ENCODE results near the gene SEC22B. TPM values are rescaled to one million over a fixed set of nuclear protein-coding genes. Genes with fewer than 3 reads are reported as not detected.

The SEC22B gene
- 13.0 and 19.3 TPM in 2 replicates for total RNA-seq

GRCh38 chr1:120176092-120176855 lies at the start of gene SEC22B:
Gene SEC22B (minus strand): TSS chr1:120176520. CDS start chr1:120176381, 139 bp downstream.

Other genes with a start within 250 kb of the SEC22B start
- gene NOTCH2, start 106.9 kb downstream of the SEC22B start, total RNA-seq = 70.5 and 114 TPM in 2 replicates
- 14.7 and 15.3 TPM in 2 replicates for gene NBPF8, start 238.5 kb upstream of the SEC22B start, total RNA-seq

All from tracheal epithelial cell (primary cell).